Measurements from ENCODE around the gene GMEB1.
"Not testable (repeated sequence)": the region's sequence is repeated elsewhere in the genome, so short reads cannot be mapped to it uniquely, and the experiment has no call there.

- not testable (repeated sequence) for TF ChIP-seq EZH2 (IDR thresholded peaks at IDR 0.05; ENCODE audit: insufficient read depth, poor library complexity, severe bottlenecking); EZH2phosphoT487 (IDR thresholded peaks at IDR 0.05; ENCODE audit: insufficient read depth, low read depth)
Observed at GRCh38 chr1:28653870-28654269, 14.7 kb upstream of the GMEB1 start.
